Effector CD4-positive, alpha-beta T cell (primary cell): ENCODE measurements around the gene ARHGEF6.

Experiments
- DNase-seq: peaks from one replicate; pipeline ENCODE4 v3.0.0-alpha.2; 2020

Gene ARHGEF6

DNA sequence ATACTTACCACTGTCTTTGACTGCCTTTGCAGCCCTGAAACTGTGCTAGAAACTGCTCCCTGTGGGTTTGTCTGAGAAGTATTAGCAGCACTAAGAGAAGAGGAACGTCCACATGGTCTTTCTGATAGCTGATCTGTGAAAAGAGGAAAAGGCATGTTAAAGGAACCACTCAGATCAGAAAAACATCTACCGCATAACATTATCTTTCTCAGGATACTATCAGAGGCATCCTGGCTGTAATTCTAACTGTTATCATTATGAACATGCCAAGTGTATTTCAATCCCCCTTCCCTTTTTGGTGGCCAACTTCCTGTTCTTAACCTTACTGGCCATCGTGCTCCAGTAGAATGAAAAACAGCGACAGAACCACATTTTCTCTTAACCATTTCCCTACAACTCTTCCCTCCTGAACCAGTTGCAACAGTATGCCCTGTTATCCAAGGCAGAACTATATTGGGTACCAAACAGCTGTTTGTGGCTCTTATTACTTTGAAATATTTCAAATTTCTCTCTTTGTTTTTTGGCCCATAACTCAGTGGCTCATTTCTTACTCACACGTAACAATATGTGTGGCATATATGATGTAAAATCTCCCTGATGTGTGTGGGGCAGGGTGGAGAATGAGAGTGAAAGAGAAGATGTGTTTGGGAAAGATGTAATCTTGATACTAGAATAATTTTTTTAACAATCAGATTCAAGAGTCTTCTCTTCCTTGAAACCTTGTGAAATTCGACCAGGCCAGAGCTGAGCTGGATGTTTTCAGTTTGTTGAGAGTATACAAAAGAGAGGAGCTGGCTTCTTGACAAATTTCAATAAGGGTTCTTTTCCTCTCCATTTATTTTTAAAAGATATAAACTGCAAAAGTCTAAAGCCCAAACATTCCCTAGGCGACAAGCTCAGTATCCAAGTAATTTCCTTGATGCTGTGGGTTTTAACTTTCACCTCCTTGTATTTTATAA, 35.2 kb downstream of the ARHGEF6 start:
- no peak for DNase-seq

DNA sequence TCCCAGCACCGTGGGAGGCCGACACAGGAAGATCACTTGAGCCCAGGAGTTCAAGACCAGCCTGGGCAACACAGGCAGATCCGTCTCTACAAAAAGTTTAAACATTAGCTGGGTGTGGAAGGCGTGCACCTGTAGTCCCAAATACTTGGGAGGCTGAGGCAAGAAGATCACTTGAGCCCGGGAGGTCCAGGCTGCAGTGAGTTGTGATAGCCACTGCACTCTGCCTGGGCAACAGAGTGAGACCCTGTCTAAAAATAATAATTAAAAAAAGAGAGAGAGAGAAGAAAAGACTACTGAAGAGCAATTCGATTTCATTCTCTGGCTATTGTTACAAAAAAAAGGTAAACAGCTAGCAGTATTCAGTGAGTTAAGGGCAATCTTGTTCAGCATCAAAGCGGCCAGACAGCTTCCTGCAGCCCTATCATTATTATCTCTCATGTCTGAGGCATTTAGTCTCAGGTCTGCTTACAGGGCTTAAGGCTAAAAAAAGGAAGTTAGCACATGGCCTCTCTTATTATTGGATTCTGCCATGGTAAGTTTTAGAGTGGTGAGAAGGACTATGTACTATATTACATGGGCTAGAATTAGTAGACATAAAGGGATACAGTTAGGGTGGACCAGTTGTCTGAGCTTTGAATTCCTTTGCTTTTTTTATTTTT, 37.9 kb downstream of the ARHGEF6 start:
- no peak for DNase-seq

GRCh38 chrX:136738049-136738729, 42.5 kb downstream of the ARHGEF6 start:
- no peak for DNase-seq

- no peak for DNase-seq
Measured at GRCh38 chrX:136736690-136737089, 44.0 kb downstream of the ARHGEF6 start.

DNA sequence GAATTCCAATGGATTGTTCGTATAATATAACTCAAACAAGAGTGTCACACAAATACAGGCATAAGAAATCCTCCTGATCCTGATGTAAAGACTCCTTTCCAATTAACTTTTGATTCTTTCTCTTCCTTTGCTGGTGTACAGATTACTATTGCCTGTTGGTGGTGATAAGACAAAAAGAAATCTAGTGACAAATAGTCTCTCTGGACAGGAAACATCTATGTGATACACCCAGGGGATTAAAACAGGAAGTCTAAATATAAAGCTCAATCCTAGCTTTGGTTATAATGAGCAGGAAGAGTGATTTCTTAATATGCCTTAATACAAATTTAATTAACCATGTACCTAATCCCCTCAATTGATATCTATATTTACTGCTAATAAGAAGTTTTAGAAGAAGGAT, 45.1 kb downstream of the ARHGEF6 start:
- no peak for DNase-seq

DNA sequence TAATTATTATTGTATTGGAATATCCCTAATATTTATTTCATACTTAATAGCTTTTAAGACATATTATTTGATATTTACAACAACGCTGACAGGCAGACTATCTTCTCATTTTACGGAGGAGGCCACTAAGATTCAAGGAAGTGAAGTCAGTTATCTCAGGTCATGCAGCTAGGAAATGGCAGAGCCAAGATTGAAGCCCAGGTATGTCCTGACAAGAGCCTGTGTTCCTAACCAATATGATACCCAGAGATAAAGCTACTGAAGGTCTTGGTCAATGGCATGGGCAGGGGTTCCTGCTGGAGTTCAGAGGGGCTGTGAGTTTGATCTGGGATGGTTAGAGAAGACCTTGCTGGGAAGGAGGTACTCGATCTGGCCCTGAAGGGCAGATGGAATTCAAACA, 47.1 kb downstream of the ARHGEF6 start:
- no peak for DNase-seq

DNA sequence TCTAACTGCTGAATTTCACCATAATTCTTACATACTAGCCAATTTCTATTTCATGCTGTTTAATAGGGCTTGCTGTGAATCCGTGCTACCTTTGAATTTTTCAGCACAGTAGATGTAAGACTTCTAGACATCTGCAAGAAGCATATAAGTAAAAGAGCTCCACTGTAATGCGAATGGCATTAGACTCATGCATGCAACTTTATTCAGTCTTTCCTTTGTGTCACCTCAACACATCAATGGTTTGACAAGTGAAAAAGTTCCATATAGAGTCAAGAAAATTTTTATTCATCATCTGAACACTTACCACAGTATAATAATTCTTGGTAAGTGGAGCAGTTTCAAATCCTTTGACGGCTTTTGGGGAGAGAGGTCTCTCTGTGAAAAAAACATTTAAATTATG, 48.9 kb downstream of the ARHGEF6 start:
- DNase-seq = no peak

- no peak for DNase-seq
Measured at GRCh38 chrX:136731207-136731782, 49.4 kb downstream of the ARHGEF6 start.

- DNase-seq = no peak
Measured at GRCh38 chrX:136728393-136728792, 52.3 kb downstream of the ARHGEF6 start.

DNA sequence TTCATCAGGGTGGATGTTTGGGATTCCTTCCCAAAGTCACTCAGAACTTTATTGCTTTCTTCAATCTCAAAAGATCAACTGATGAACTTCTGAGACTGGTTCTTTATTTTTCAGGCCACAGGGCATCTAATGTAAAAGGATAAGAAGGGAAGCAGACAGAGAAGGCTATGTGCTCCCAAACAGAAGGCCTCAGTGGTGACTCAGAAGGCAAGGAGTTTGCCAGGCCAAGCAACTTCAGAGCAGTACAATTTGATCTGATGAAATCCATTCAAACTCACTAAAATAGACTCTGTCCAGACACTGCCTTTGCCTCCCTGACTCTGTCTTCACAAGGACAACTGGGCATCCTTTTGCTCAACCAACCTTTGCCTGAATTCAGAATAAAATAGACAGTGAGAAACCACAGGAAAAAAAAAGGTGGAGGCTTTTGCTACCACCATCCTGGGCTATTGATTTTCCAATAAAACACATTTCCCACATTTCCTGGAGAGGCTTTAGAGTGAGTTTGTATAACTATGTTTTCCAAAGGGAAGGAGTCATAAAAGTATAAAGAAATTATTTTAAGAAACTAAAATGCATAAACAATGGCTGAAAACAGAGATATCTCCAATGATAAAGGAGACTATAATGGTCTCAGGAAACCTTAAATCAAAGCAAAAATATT, 55.2 kb downstream of the ARHGEF6 start:
- no peak for DNase-seq

DNA sequence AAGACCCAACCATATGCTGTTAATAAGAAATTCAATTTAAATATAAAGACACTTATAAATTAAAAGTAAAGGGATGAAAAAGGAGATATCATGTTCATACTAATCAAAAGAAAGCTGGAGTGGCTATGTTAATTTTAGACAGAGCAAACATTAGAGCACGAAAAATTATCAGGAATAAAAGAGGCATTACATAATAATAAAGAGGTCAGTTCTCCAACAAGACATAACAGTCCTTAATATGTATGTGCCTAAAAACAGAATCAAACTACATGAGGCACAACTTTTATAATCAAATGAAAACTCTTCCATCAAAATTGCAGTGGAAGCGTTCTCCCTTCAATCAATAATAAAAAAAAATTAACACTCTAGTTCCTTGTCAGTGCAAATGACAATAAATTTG, 62.6 kb downstream of the ARHGEF6 start:
- DNase-seq = no peak

GRCh38 chrX:136714626-136715599, 65.8 kb downstream of the ARHGEF6 start:
- no peak for DNase-seq

GRCh38 chrX:136712650-136713310, 68.0 kb downstream of the ARHGEF6 start:
- DNase-seq = no peak

GRCh38 chrX:136711147-136711546, 69.6 kb downstream of the ARHGEF6 start:
- DNase-seq = no peak

GRCh38 chrX:136710325-136710951, 70.3 kb downstream of the ARHGEF6 start:
- no peak for DNase-seq

DNA sequence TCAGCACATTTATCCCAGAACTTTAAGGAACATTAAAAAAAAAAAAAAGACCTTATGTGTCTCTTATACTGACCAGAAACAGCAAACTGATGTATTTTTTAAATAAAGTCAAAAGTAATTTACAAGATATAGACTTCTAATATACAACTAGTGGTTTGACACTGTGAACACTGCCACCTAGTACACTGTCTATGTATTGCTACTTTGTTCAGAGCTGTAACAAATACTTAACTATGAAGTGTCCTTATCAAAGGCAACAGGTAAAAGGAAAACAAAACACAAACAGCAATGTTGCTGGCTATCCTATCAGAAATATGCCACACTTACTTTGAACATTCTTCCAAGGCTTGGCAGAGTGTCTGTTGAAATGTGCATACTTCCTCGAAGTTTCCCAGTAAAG, 72.4 kb downstream of the ARHGEF6 start:
- DNase-seq = no peak

GRCh38 chrX:136697156-136697555, 83.6 kb downstream of the ARHGEF6 start:
- DNase-seq = no peak

- DNase-seq = no peak
Measured at GRCh38 chrX:136694431-136695087, 86.2 kb downstream of the ARHGEF6 start.

DNA sequence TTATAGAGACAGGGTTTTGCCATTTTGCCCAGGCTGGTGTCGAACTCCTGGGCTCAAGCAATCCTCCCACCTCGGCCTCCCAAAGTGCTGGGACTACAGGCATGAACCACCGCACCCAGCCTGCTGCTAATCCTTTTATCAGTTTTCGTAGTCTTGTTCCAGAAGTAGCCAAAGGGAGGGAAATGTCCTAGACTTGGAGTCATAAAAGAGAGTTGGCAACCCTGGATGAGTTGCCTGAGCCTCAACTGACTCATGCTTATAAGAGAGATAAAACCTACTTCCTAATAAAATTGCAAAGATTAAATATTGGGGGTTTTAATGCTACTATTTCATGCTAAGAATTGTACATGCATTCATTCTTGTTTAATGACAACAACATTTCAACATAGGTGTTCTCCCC, 88.5 kb downstream of the ARHGEF6 start:
- DNase-seq = no peak
